A549 (cell line): ENCODE measurements around the gene ZNF785. TPM values are rescaled to one million over a fixed set of nuclear protein-coding genes. Genes with fewer than 3 reads are reported as not detected.

Experiments
- ATAC-seq, 2 experiments: fragments of 200-7000 bp in 1 of 2; fragments of >200 bp in 1 of 2; cut with Nextera tagmentation in 1 of 2; cut with Tn5 transposase in 1 of 2; 3 replicates each; pipeline versions ENCODE4 v1.8.0 to v1.9.1; 2018 to 2020; ENCODE audit warnings: mild to moderate bottlenecking in 1 of 2, moderate library complexity in 1 of 2
- CTCF ChIA-PET: fragments of 300-600 bp; sonication (Branson Sonifier 250); formaldehyde crosslinking; extraction: SDS; loops from one replicate; lab custom pipeline; 2021; ENCODE audit warnings: antibody characterized with exemption, inconsistent platforms; lab: Yijun Ruan, JAX
- POLR2A ChIA-PET: fragments of 350-600 bp; formaldehyde crosslinking; extraction: SDS; loops from one replicate; lab custom pipeline; 2021; ENCODE audit warnings: antibody characterized with exemption, inconsistent platforms; lab: Yijun Ruan, JAX
- DNase-seq, 2 experiments: peaks; one replicate each; pipeline versions ENCODE4 v3.0.0 to v3.0.0-alpha.2; 2011 to 2016; ENCODE audit warnings: low read depth in 1 of 2, low spot score in 1 of 2
- FAIRE-seq: peaks from 2 replicates; lab custom pipeline; 2011; peaks lifted over from hg19 to GRCh38; lab: Jason Lieb, UNC
- H3K27ac ChIP-seq, 2 experiments: fragments of >200 bp; sonication (Bioruptor Twin); formaldehyde crosslinking; 3 replicates each; pipeline ENCODE4 v1.5.1; 2016 to 2017
- H3K4me1 ChIP-seq: fragments of >200 bp; sonication (Bioruptor Twin); formaldehyde crosslinking; 3 replicates; pipeline ENCODE4 v1.6.1; 2016
- H3K4me2 ChIP-seq: fragments of >200 bp; sonication (Bioruptor Twin); formaldehyde crosslinking; 3 replicates; pipeline ENCODE4 v1.6.1; 2016
- H3K4me3 ChIP-seq: fragments of >200 bp; sonication (Bioruptor Twin); formaldehyde crosslinking; 3 replicates; pipeline ENCODE4 v1.5.1; 2016
- H3K9me3 ChIP-seq: fragments of >200 bp; sonication (Bioruptor Twin); formaldehyde crosslinking; 3 replicates; pipeline ENCODE4 v1.6.1; 2016
- BHLHE40 ChIP-seq: IDR thresholded peaks from 2 replicates; pipeline ENCODE4 v1.6.1; 2012; ENCODE audit warnings: low read depth, low read length, inconsistent platforms
- CHD2 ChIP-seq: fragments of 150-350 bp; IDR thresholded peaks from 2 replicates; pipeline ENCODE4 v1.6.1; 2014; ENCODE audit warnings: low read length; ENCODE audit not compliant: partially characterized antibody
- CHD4 ChIP-seq: fragments of 200-600 bp; sonication (generic); IDR thresholded peaks from 2 replicates; pipeline ENCODE4 v1.6.1; 2016; ENCODE audit warnings: antibody characterized with exemption, mild to moderate bottlenecking, borderline replicate concordance
- CTCF ChIP-seq: fragments of >200 bp; sonication (Bioruptor Twin); formaldehyde crosslinking; IDR thresholded peaks from 3 replicates; pipeline ENCODE4 v1.5.1; 2016
- EHMT2 ChIP-seq: fragments of 200-600 bp; sonication (generic); IDR thresholded peaks from 2 replicates; pipeline ENCODE4 v1.6.1; 2016; ENCODE audit warnings: antibody characterized with exemption, low read depth, mild to moderate bottlenecking, moderate library complexity
- ESRRA ChIP-seq: fragments of 150-350 bp; IDR thresholded peaks from 2 replicates; pipeline ENCODE4 v1.6.1; 2014; ENCODE audit warnings: mild to moderate bottlenecking, low read length, borderline replicate concordance
- FOSL2 ChIP-seq, 2 experiments: fragments of 450-650 bp in 1 of 2; fragments of >200 bp in 1 of 2; sonication (Bioruptor Twin) in 1 of 2; formaldehyde crosslinking; IDR thresholded peaks; 2 replicates each; pipeline versions ENCODE4 v1.5.0 to v1.6.1; 2016 to 2020; ENCODE audit warnings: mild to moderate bottlenecking in 1 of 2, moderate library complexity in 1 of 2
- KDM1A ChIP-seq: fragments of 200-600 bp; sonication (generic); IDR thresholded peaks from 2 replicates; pipeline ENCODE4 v1.6.1; 2016; ENCODE audit warnings: low read depth, mild to moderate bottlenecking
- MYC ChIP-seq: IDR thresholded peaks from 2 replicates; pipeline ENCODE4 v1.6.1; 2012; ENCODE audit warnings: mild to moderate bottlenecking, inconsistent platforms, low read length, improper control_type of control experiment, borderline replicate concordance
- NR3C1 ChIP-seq: fragments of >200 bp; sonication (Bioruptor Twin); formaldehyde crosslinking; IDR thresholded peaks from 3 replicates; pipeline ENCODE4 v1.6.1; 2017
- PBX3 ChIP-seq: IDR thresholded peaks from 2 replicates; pipeline ENCODE4 v1.6.1; 2012
- POLR2AphosphoS2 ChIP-seq: conservative IDR thresholded peaks from 2 replicates; pipeline ENCODE4 v1.6.1; 2012; ENCODE audit warnings: low read length, improper control_type of control experiment, inconsistent platforms
- RAD21 ChIP-seq, 2 experiments: fragments of >200 bp in 1 of 2; sonication (Bioruptor Twin) in 1 of 2; formaldehyde crosslinking in 1 of 2; IDR thresholded peaks in 1 of 2; conservative IDR thresholded peaks in 1 of 2; 2 replicates in 1 of 2; 3 replicates in 1 of 2; pipeline ENCODE4 v1.6.1; 2012 to 2018; ENCODE audit warnings: inconsistent platforms in 1 of 2
- REST ChIP-seq: fragments of 200-600 bp; sonication (generic); IDR thresholded peaks from 2 replicates; pipeline ENCODE4 v1.6.1; 2016; ENCODE audit warnings: antibody characterized with exemption, mild to moderate bottlenecking, moderate library complexity
- RFX5 ChIP-seq: fragments of 450-650 bp; IDR thresholded peaks from 2 replicates; pipeline ENCODE4 v1.7.1; 2014; ENCODE audit warnings: antibody characterized with exemption, mild to moderate bottlenecking, moderate library complexity
- RNF2 ChIP-seq: fragments of 200-600 bp; sonication (generic); IDR thresholded peaks from 2 replicates; pipeline ENCODE4 v1.6.1; 2016; ENCODE audit warnings: low read depth, mild to moderate bottlenecking, antibody characterized with exemption, moderate library complexity, borderline replicate concordance
- ZNF302 ChIP-seq: fragments of 250-450 bp; sonication (Bioruptor Pico); IDR thresholded peaks from 2 replicates; pipeline ENCODE4 v1.9.0; 2021; ENCODE audit warnings: inconsistent platforms, mild to moderate bottlenecking, moderate library complexity
- ZSCAN20 ChIP-seq: fragments of 250-450 bp; sonication (Bioruptor Pico); IDR thresholded peaks from 2 replicates; pipeline ENCODE4 v1.8.0; 2022; ENCODE audit warnings: mild to moderate bottlenecking, moderate library complexity
- WGBS: methylation state at CpG from one replicate; pipeline ENCODE4 v1.1.6; 2017; ENCODE audit errors: missing lambda C conversion rate; 5-methylcytosine and 5-hydroxymethylcytosine counted together
- polyA plus RNA-seq, 4 experiments: library from polyadenylated mRNA; depleted of rRNA in 3 of 4; stranded (reverse); fragments of >200 nt; fragmentation: RNase III in 1 of 4; extraction: RNeasy Plus Mini Kit Qiagen cat#74134 plus additional on column Dnase treatment in 1 of 4; gene quantifications; 2 replicates in 3 of 4; 3 replicates in 1 of 4; pipeline ENCODE4 v1.2.3, GENCODE V29; 2011 to 2017

ZNF785 gene
- polyA plus RNA-seq, 2 of the 4 experiments (the other 2 are of a cell fraction), result not detected

- no peak; a peak in 1 of 6 replicates for ATAC-seq
- no peak for FAIRE-seq
Observed at GRCh38 chr16:30558789-30559377, 26.6 kb downstream of the ZNF785 start.

GRCh38 chr16:30557957-30558788, 27.3 kb downstream of the ZNF785 start, which contains the start of gene ZNF764:
Gene ZNF764 (minus strand): TSS chr16:30558374. CDS start chr16:30558182, 192 bp downstream.
- ATAC-seq, result peak; percentile 96 to 97
- Histone ChIP-seq H3K9me3 (no peaks in the 10 kb centered on the region), H3K4me1 (peaks cover 4% of the 10 kb centered on the region; the same call in 1 of the 3 replicates), H3K4me2 (peak within 1 kb of the TSS; percentile 89), H3K27ac (peak within 1 kb of the TSS; percentile 93 to 98), H3K4me3 (peak within 1 kb of the TSS; percentile 82)
- 2% methylated on average over 34 of the region's 74 CpGs for WGBS
- ChIA-PET CTCF (interaction anchor here (0.7 to 2.8 kb wide), 18 partner anchors 8 to 128 kb away, joined by 3 to 10 read pairs (median 6); partner anchors contain the start of genes DCTPP1 and ZNF688), POLR2A (interaction anchor here (0.6 to 2.8 kb wide), 23 partner anchors 9 to 187 kb away, joined by 3 to 44 read pairs (median 5); partner anchors contain the start of genes DCTPP1, SEPHS2, ZNF688 and ZNF689)
- no peak for FAIRE-seq
- peak; percentile 96 to 99 for DNase-seq
- TF ChIP-seq RAD21 (conservative IDR thresholded peaks at IDR 0.05 in 1 of 2, IDR thresholded peaks at IDR 0.05 in 1 of 2), result peak in 1 of 2 experiments; percentile 19; a peak in 1 of 5 replicates
- no peak for TF ChIP-seq FOSL2 (IDR thresholded peaks at IDR 0.05)
- peak; percentile 89 for TF ChIP-seq FOSL2 (CRISPR knock-in tag; IDR thresholded peaks at IDR 0.05)
- no peak for TF ChIP-seq ESRRA
- no peak for TF ChIP-seq CHD4
- no peak for TF ChIP-seq BHLHE40
- TF ChIP-seq RFX5, result no peak
- TF ChIP-seq RNF2, result no peak
- no peak for TF ChIP-seq ZSCAN20 (CRISPR knock-in tag)
- TF ChIP-seq NR3C1, result no peak
- no peak for TF ChIP-seq POLR2AphosphoS2
- no peak for TF ChIP-seq ZNF302 (CRISPR knock-in tag)
- TF ChIP-seq PBX3, result no peak
- peak; percentile 74 for TF ChIP-seq CHD2
- peak; percentile 57; the same call in 1 of the 2 replicates for TF ChIP-seq MYC

More at GRCh38 chr16:30558789-30559377, 26.6 kb downstream of the ZNF785 start:
- POLR2A ChIA-PET, result interaction anchor here (0.6 to 2.8 kb wide), 21 partner anchors 9 to 188 kb away, joined by 3 to 44 read pairs (median 5); partner anchors contain the start of genes DCTPP1, SEPHS2, ZNF688 and ZNF689
- peak overlapping the region; percentile 67 to 98 for H3K27ac ChIP-seq
- peak overlapping the region; percentile 62 for H3K4me2 ChIP-seq
- TF ChIP-seq CTCF, result no peak
- TF ChIP-seq EHMT2, result no peak
- TF ChIP-seq KDM1A, result peak; percentile 45; the same call in 1 of the 2 replicates
- TF ChIP-seq FOSL2 (IDR thresholded peaks at IDR 0.05), result no peak
- TF ChIP-seq FOSL2 (CRISPR knock-in tag; IDR thresholded peaks at IDR 0.05), result no peak
- 0 out of 2 replicates have a peak, but pooled peaks have one; percentile 41 for TF ChIP-seq CHD4
- TF ChIP-seq BHLHE40, result no peak
- TF ChIP-seq RFX5, result no peak
- TF ChIP-seq REST, result no peak
- 72% methylated on average over 21 of the region's 21 CpGs for WGBS
- H3K4me3 ChIP-seq, result peak overlapping the region; percentile 22
- CTCF ChIA-PET, result interaction anchor here (1.1 to 2.8 kb wide), 13 partner anchors 9 to 129 kb away, joined by 3 to 10 read pairs (median 7); partner anchors contain the start of genes DCTPP1 and ZNF688
- H3K4me1 ChIP-seq, result peaks cover 4% of the 10 kb centered on the region; the same call in 1 of the 3 replicates
- no peaks in the 10 kb centered on the region for H3K9me3 ChIP-seq
- DNase-seq, result no peak
